OCI-LY1 (cell line): ENCODE measurements around the gene SHH.

Experiments used
- H2AFZ ChIP-seq: fragments of 200-600 bp; sonication (generic), shearing (Covaris generic); 2 replicates; pipeline ENCODE4 v1.6.0; 2014; ENCODE audit warnings: antibody characterized with exemption, mild to moderate bottlenecking, low read length
- H3F3A ChIP-seq: fragments of 200-600 bp; sonication (generic), shearing (Covaris generic); 2 replicates; pipeline ENCODE4 v1.6.0; 2014; ENCODE audit warnings: mild to moderate bottlenecking, antibody characterized with exemption, low read length, moderate library complexity; ENCODE audit not compliant: insufficient read depth
- H3K27ac ChIP-seq: fragments of 200-600 bp; sonication (generic); 2 replicates; pipeline ENCODE4 v1.5.1; 2014; ENCODE audit warnings: low read length, mixed run types, mild to moderate bottlenecking, low read depth; ENCODE audit not compliant: poor library complexity, severe bottlenecking
- H3K27me3 ChIP-seq: fragments of 200-600 bp; sonication (generic); 2 replicates; pipeline ENCODE4 v1.6.0; 2014; ENCODE audit warnings: antibody characterized with exemption, mild to moderate bottlenecking, low read length, moderate library complexity; ENCODE audit not compliant: insufficient read depth
- H3K36me3 ChIP-seq: fragments of 200-600 bp; sonication (generic); 2 replicates; pipeline ENCODE4 v1.6.1; 2014; ENCODE audit warnings: mild to moderate bottlenecking, antibody characterized with exemption, low read length, moderate library complexity, mixed read lengths; ENCODE audit not compliant: insufficient read depth
- H3K4me1 ChIP-seq: fragments of 200-600 bp; sonication (generic); 2 replicates; pipeline ENCODE4 v1.5.1; 2014; ENCODE audit warnings: mild to moderate bottlenecking, low read length, moderate library complexity; ENCODE audit not compliant: insufficient read depth, severe bottlenecking
- H3K4me2 ChIP-seq: fragments of 200-600 bp; sonication (generic), shearing (Covaris generic); 2 replicates; pipeline ENCODE4 v1.6.1; 2014; ENCODE audit warnings: low read length
- H3K4me3 ChIP-seq: fragments of 200-600 bp; sonication (generic); 2 replicates; pipeline ENCODE4 v1.5.1; 2014; ENCODE audit warnings: low read length, low read depth, mild to moderate bottlenecking, mixed read lengths; ENCODE audit not compliant: poor library complexity, severe bottlenecking
- H3K79me2 ChIP-seq: fragments of 200-600 bp; shearing (Covaris generic); 2 replicates; pipeline ENCODE4 v1.6.1; 2016; ENCODE audit warnings: mixed run types, low read length, mixed read lengths; ENCODE audit not compliant: insufficient read depth
- H3K9ac ChIP-seq: fragments of 200-600 bp; sonication (generic), shearing (Covaris generic); 2 replicates; pipeline ENCODE4 v1.6.1; 2014; ENCODE audit warnings: mild to moderate bottlenecking, low read length, mixed read lengths
- H3K9me2 ChIP-seq: fragments of 200-600 bp; sonication (generic), shearing (Covaris generic); 2 replicates; pipeline ENCODE4 v1.6.1; 2014; ENCODE audit warnings: low read depth, mild to moderate bottlenecking, low read length, mixed read lengths
- H3K9me3 ChIP-seq: fragments of 200-600 bp; shearing (Covaris generic); 2 replicates; pipeline ENCODE4 v1.6.1; 2014; ENCODE audit warnings: low read length, mixed read lengths
- H4K20me1 ChIP-seq: fragments of 200-600 bp; sonication (generic), shearing (Covaris generic); 2 replicates; pipeline ENCODE4 v1.6.0; 2016; ENCODE audit warnings: mild to moderate bottlenecking, low read length; ENCODE audit not compliant: insufficient read depth
- CTCF ChIP-seq: fragments of 200-600 bp; sonication (generic), shearing (Covaris generic); IDR thresholded peaks from 2 replicates; pipeline ENCODE4 v1.5.1; 2017; ENCODE audit warnings: mild to moderate bottlenecking, antibody characterized with exemption, low read length, moderate library complexity, mixed read lengths
- EZH2 ChIP-seq: fragments of 200-600 bp; sonication (generic), shearing (Covaris generic); IDR thresholded peaks from 2 replicates; pipeline ENCODE4 v1.8.0; 2017; ENCODE audit warnings: borderline replicate concordance, mixed run types, mild to moderate bottlenecking, antibody characterized with exemption, low read length, moderate library complexity, mixed read lengths

SHH gene

GRCh38 chr7:155824227-155824886 is 12.1 kb upstream of the SHH start:
- no peak overlapping the region for H3K4me3 ChIP-seq
- no peak overlapping the region for H3K4me2 ChIP-seq
- no peaks in the 10 kb centered on the region for H3K36me3 ChIP-seq
- no peaks in the 10 kb centered on the region for H3K4me1 ChIP-seq
- no peaks in the 10 kb centered on the region for H3K9me2 ChIP-seq
- H3F3A ChIP-seq, result no peaks in the 10 kb centered on the region
- no peak overlapping the region for H3K27ac ChIP-seq
- no peak overlapping the region for H2AFZ ChIP-seq
- no peaks in the 10 kb centered on the region for H3K79me2 ChIP-seq
- TF ChIP-seq EZH2, result no peak
- no peak for TF ChIP-seq CTCF
- no peaks in the 10 kb centered on the region for H3K9me3 ChIP-seq
- H3K9ac ChIP-seq, result no peak overlapping the region
- H3K27me3 ChIP-seq, result peaks cover 4% of the 10 kb centered on the region; the same call in 1 of the 2 replicates
- H4K20me1 ChIP-seq, result no peaks in the 10 kb centered on the region

- Histone ChIP-seq H3K9ac (no peak overlapping the region), H3K79me2 (no peaks in the 10 kb centered on the region), H3K4me1 (no peaks in the 10 kb centered on the region), H3K9me3 (no peaks in the 10 kb centered on the region), H3K4me3 (no peak overlapping the region), H3K9me2 (no peaks in the 10 kb centered on the region), H3K27me3 (peaks cover 4% of the 10 kb centered on the region; the same call in 1 of the 2 replicates), H3K36me3 (no peaks in the 10 kb centered on the region), H3F3A (no peaks in the 10 kb centered on the region), H2AFZ (no peak overlapping the region), H3K27ac (no peak overlapping the region), H4K20me1 (no peaks in the 10 kb centered on the region), H3K4me2 (no peak overlapping the region)
- no peak for TF ChIP-seq EZH2
- no peak for TF ChIP-seq CTCF
Observed at GRCh38 chr7:155821851-155822250, 9.6 kb upstream of the SHH start.

GRCh38 chr7:155820788-155821187 is 8.5 kb upstream of the SHH start:
- Histone ChIP-seq H3K36me3 (no peaks in the 10 kb centered on the region), H3K4me2 (no peak overlapping the region), H3K27ac (no peak overlapping the region), H3K4me3 (no peak overlapping the region), H2AFZ (no peak overlapping the region), H4K20me1 (no peaks in the 10 kb centered on the region), H3F3A (no peaks in the 10 kb centered on the region), H3K9ac (no peak overlapping the region), H3K4me1 (no peaks in the 10 kb centered on the region), H3K9me2 (no peaks in the 10 kb centered on the region), H3K79me2 (no peaks in the 10 kb centered on the region), H3K9me3 (no peaks in the 10 kb centered on the region), H3K27me3 (peaks cover 4% of the 10 kb centered on the region; the same call in 1 of the 2 replicates)
- no peak for TF ChIP-seq CTCF
- no peak for TF ChIP-seq EZH2
